GM12873 (cell line): ENCODE measurements around the gene EML4.
A peak's percentile ranks its signal among the peaks of the same experiment; 100 is the strongest.

Experiments used
- TF ChIP-seq, protein P1 (sequence below): IDR thresholded peaks from 2 replicates; pipeline ENCODE4 v1.5.1; 2012; ENCODE audit warnings: low read depth, mild to moderate bottlenecking, moderate library complexity, low read length, control low read depth; ENCODE audit not compliant: insufficient read depth; ENCODE audit errors: missing control alignments

Gene EML4

DNA sequence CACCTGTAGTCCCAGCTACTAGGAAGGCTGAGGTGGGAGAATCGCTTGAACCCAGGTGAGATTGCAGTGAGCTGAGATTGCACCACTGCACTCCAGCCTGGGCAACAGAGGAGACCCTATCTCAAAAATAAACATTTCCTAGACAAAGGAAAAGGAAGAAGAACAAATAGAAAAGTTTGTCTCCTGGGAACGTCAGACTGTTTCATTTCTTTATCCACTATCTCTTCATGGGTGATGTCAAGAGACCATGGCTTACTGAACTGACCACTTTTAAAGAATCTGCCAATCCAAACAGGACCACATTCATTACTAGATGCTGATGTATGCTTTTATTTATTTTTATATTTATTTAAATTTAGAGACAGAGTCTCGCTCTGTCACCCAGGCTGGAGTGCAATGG is 165.1 kb downstream of the EML4 start:
- TF ChIP-seq, protein P1, sequence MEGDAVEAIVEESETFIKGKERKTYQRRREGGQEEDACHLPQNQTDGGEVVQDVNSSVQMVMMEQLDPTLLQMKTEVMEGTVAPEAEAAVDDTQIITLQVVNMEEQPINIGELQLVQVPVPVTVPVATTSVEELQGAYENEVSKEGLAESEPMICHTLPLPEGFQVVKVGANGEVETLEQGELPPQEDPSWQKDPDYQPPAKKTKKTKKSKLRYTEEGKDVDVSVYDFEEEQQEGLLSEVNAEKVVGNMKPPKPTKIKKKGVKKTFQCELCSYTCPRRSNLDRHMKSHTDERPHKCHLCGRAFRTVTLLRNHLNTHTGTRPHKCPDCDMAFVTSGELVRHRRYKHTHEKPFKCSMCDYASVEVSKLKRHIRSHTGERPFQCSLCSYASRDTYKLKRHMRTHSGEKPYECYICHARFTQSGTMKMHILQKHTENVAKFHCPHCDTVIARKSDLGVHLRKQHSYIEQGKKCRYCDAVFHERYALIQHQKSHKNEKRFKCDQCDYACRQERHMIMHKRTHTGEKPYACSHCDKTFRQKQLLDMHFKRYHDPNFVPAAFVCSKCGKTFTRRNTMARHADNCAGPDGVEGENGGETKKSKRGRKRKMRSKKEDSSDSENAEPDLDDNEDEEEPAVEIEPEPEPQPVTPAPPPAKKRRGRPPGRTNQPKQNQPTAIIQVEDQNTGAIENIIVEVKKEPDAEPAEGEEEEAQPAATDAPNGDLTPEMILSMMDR: no peak

DNA sequence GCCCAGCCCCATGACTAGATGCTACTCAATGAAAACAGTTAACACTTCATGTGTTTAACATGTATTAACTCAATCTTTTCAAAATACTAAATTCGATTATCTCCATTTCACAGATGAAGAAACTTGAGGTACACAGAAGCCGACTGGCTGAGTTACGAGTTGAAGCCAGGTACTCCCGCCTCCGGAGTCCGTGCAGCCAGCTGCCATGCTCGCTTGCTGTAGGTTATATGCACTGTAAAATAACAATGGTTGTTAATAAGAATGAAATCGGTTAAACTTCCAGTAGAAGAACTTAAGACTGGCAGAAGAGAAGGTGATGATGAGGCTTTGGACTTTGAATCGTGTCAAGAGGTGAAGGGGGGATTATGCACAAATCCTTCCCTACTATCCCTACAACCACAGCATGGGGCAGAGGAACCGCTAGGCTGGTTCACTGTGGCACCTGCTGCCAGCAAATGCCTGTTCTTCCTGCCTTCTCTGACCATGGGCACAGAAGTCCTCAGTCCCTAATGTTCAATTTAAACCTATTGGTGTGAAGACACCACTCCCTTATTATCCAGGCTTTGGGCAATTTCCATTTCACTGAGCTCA is 166.5 kb downstream of the EML4 start:
- TF ChIP-seq, protein P1: no peak

DNA sequence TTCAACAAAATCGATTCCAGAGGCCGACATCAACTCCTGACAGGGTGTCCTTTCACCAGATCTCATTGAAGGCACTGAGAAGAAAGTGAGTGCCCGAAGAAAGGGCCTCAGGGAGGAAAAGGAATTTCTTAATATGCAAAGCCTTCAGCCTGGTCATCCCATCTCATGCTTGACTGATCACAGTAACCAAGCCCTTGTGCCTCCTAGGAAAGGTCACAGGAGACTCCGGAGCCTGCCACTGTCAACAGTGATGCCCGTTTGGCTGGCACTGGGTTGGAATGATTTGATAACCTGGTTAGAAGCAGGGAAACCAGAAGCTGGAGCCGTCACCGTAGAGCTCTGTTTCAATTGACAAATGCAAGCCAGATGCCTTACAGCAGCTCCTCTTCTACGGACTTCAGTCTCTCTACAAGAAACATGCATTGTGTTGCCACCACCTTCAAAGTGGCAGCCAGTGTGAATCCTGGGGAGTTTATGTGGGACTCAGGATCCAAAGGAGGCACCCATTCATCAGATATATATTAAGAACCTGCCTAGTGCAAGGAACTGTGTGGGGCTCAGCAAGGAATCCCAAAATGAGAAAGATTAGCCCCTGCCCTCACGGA is 167.3 kb downstream of the EML4 start:
- TF ChIP-seq, protein P1: no peak

DNA sequence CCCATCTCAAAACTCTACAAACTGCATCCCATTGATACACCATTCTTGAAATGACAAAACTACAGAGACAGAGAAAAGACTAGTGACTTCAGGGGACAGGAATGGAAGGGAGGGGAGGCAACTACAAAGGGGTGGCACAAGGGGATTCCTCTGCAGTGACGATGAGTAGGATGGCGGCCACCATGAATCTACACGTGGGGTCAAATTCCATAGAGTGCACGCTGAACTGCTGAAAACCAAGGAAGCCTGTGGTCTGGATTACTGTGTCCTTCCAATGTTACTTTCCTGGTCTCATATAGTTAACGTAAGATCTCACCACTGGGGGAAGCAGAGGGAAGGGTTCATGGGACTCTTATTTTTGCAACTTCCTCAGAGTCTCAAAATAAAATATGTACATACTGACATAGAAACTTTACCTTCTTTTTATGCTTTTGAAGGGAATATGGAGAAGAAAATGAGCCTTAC is 168.2 kb downstream of the EML4 start:
- TF ChIP-seq, protein P1: no peak

DNA sequence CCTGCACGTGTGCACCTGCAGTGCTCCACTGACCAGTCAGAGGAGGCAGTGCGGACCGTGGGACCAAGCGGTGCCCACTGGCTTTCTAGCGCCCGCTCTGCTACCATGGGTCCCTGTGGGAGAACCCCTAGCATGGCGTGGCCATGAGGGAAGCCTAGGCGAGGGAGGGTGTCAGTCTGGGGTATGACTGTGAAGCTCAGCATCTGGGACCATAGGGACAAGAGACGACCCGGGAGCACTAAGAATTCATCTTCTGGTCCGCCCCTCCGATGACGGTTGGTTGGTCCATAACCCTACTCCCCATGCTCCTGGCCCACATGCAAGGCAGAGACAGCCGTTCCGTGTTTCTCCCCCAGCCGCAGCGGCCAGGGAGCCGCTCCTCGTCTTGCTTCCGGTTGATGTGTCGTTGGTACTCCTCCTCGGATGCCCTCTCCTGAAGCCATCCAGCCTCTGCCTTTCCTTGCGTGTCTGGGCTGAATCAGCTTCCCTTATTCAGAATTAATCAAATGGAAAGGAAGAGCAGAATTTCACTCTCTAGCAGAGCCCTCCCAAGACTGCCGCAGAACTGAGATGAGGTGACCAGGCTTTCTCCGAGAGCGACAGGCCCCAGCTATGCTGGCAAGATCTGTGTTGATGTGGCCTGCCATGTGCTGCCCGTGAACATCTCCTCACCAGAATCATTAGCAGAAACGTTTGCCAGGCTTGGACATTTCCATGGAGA is 168.9 kb downstream of the EML4 start:
- TF ChIP-seq, protein P1: no peak

DNA sequence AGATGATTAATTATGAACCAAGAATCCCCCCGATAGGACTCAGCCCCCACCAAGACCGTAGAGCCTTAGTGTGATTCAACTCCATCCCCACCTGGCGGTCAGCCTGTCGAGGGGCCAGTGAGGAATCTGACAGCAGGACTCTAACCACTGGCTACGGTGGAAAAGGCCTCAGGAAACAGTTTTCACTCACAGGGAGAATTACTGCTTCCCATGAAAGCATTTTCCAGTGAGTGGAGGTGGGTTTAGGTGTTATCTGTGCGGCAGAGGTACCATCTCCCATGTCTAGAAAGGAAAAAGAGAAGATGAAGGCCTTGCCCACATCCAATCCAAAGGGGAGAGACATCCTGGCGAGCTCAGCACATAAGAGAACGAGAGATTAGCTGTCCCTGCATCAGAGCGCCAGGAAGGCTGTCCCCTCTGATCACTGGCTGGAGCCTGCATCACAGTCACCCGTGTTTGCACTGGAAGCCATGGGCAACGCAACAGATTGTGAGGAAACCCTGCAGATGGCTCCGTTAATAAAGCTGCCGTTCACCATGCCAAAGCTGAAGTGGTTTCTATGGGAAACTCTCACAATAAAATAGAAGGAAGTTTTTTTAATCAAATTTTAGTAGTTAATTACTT is 169.5 kb downstream of the EML4 start:
- TF ChIP-seq, protein P1: no peak

DNA sequence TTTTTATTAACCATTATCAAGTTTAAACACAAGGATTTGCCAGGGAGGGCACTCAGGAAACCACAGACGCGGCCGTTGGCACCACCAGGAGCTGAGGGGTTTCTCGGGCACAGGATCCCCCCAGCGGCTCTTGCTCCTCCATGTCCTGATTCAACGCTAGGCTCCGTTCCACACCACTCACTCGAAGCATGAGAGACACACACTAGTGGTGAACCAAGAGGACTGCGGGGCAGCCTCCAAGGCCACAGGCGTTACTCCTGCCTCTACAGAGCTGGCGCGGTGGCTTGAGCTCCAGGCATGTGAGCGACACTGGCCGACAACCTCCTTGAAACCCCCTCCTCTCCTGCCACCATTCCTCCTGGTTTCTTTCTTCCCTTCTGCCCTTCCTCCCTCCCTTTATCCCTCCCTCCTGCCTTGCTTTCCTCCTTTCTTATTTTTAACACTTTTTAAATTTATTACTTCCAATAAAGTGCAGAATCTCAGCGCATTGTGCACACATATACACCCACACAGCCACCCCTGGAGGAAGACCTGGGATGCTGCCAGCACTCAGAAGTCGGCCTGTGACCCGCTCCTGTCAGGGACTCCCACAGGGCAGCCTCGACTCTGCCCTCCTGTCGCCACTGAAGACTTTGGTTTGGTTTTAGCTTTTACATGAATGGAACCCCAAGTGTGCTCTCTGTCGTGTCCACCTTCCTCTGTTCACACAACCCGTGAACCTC is 170.2 kb downstream of the EML4 start:
- TF ChIP-seq, protein P1: peak; percentile 22
